Medulla oblongata (tissue), 1 donor: ENCODE data around the gene GRIN1.
A peak's percentile ranks its signal among the peaks of the same experiment; 100 is the strongest.
"Not testable (repeated sequence)": the region's sequence is repeated elsewhere in the genome, so short reads cannot be mapped to it uniquely, and the experiment has no call there.

Source experiments
- DNase-seq: peaks from one replicate; pipeline ENCODE4 v3.0.0-alpha.2; 2015; ENCODE audit errors: extremely low spot score

GRIN1 gene

GRCh38 chr9:137128862-137129455 is 10.0 kb upstream of the GRIN1 start:
- DNase-seq, result no peak

GRCh38 chr9:137129456-137130175 is 9.3 kb upstream of the GRIN1 start:
- DNase-seq, result peak; percentile 81

DNA sequence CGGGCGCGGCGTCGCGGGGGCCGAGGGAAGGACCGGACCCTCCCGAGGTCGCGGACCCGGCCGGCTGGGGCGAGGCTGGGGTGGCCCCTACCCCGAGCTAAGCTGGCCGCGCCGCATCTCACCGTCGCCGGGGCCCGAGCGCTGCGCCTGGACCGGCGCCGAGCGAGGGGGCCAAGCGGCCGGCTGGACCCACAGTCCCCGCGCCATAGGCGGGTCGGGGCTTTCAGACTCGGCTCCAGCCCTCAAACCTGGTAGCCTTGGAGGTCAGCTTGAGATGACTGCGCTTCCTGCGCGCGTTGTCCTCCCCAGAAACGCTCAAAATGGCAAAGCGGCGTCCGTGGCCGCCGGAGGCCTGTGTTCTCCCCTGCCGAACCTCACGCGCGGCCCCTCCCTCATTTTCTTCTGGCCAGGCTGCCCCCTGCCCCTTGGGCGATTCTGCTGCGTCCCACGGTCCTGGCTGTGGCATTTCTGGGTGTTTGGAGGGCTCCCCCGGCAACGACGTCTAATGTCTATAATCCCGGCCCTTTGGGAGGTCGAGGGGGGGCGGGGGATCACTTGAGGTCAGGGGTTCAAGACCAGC is 8.7 kb upstream of the GRIN1 start:
- DNase-seq, result no peak

DNA sequence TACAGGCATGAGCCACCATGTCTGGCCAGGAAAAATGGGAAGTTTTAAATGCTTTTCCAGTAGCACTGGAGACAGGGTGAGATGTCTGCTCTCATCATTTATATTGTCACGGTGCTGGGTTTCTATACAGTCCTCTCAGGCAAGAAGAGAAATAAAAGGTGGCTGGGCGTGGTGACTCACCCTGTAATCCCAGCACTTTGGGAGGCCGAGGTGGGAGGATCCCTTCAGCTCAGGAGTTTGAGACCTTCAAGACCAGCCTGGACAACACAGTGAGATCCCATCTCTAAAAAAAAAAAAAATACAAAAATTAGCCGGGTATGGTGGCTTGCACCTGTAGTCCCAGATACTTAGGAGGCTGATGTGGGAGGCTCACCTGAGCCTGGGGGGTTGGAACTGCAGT is 4.8 kb upstream of the GRIN1 start:
- DNase-seq, result no peak

GRCh38 chr9:137135154-137135553 is 3.8 kb upstream of the GRIN1 start:
- DNase-seq, result not testable (repeated sequence)

DNA sequence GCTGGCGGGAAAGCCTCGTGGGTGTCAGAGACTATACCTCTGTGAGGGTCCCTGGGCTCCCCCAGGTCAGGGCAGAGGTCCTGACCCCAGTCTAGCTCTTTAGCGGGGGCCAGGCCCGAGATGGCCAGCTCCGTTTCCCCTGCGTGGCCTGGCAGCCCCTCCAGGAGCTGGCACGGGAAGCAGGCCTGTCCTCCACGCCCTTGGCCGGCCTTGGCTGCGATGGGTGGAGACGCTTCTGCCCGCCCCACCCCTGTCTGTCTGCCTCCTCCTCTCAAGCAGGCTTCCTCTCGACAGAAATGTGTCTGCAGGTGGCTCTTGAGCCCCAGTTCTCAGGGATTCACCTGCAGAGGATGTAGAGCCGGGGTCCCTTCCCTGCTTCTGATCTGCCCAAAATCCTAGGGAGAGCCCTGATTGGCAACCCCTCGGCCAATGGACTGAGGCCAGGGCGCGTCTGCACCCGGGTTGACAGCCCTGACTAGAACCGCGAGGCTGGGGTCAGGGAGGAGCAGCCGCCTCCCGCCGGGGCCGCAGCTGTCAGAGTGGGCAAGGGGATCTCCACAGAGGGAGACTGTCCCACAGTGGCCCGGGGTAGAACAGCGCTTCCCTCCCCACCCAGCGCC is 2.6 kb upstream of the GRIN1 start:
- DNase-seq, result no peak

DNA sequence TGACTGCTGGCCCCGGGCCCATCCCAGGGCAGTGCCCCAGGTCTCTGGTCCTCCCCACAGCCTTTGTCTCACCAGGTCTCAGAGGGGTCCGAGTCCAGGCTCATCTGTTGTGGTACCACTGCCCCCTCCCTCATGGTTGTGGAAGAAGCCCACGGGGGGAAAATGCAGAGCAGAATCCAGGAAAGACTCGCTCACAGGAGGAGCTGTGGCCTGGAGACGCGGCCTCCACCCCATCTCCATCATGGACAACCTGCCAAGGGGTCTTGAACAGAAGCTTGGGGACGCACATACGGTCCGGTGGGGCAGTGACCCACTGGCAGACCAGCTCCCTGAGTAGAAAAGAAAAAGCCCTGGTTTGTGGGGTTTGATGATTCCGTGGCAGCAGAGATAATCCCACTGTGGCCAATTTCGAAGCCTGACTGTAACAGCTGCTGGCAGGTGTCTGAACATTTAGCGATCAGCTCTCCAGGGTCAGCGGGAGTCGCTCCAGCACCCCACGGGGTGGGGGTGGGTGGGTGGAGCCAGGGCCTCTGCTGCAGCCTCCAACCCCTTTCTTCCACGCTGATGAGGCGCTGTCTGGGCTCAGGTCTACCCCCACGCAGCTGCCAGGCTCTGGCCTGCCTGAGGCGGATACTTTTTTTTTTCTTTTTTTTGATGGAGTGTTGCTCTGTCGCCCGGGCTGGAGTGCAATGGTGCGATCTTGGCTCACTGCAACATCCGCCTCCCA is 1.9 kb upstream of the GRIN1 start:
- no peak for DNase-seq

DNA sequence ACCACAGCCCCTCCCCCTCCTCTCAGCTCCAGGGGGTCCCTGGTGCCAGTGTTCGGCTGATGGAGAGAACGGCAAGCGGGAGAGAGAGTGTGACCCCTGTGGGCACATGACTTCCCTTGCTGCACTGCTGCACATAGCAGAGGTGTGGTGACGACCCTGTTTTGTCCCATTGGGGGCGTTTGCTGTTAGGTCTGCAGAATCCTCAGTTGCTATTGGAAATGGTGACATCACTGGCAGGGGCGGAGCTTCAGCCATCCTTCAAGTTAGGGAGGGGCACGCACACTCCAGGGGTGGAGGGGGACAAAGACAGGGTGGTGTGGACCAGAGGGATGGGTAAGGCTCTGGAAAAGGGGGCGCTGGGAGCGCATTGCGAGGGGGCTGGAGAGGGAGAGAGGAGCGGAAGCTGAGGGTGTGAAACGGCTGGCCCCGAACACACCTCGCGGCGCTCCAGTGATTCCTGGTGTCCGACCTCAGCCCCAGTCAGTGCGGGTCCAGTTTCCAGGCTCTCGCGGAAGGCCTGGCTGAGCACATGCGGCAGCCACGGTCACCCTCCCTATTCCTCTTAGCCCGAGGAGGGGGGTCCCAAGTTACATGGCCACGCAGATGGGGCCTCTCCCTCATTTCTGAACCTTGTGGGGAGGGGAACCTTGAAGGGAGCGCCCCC is 764 bp upstream of the GRIN1 start:
- DNase-seq, result no peak

- no peak for DNase-seq
Observed at GRCh38 chr9:137139468-137140150, 655 bp downstream of the GRIN1 start.

DNA sequence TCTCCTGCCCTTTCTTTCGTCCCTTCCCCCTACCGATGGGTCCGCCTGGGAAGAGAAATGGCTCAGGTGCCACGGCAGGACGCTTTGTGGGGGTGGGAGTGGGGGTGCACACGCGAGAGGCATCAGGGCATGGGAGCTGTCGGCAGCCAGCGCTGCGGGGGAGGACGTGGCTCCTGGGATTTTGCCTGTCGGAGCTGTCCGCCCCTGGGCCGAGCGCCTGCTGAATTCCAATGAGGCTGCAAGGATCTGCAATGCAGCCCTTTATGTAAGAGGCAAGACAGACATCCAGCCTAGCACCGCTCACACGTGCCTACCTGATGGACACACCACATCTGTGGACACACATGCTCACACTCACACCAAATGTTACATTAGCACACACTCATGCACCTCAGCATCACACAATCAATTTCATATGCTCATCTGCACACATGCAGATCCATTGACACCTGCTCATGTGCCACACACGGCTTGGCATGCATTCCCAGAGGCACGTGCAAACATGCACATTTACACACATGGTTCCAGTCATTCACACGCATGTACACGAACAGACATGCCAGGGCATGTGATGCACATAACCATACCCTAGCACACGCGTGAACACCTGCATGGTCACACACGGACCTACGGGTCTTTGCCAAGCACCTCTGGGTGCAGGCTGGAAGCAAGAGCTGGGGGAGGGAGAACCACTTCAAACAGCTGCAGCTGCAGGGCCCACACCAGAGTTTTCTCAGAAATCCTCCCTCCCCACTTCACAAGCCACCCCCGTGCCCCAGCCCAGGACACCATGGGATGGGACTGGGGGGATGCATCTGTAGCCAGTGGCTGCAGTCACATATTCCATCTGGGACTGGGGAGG is 1.4 kb downstream of the GRIN1 start:
- no peak for DNase-seq

DNA sequence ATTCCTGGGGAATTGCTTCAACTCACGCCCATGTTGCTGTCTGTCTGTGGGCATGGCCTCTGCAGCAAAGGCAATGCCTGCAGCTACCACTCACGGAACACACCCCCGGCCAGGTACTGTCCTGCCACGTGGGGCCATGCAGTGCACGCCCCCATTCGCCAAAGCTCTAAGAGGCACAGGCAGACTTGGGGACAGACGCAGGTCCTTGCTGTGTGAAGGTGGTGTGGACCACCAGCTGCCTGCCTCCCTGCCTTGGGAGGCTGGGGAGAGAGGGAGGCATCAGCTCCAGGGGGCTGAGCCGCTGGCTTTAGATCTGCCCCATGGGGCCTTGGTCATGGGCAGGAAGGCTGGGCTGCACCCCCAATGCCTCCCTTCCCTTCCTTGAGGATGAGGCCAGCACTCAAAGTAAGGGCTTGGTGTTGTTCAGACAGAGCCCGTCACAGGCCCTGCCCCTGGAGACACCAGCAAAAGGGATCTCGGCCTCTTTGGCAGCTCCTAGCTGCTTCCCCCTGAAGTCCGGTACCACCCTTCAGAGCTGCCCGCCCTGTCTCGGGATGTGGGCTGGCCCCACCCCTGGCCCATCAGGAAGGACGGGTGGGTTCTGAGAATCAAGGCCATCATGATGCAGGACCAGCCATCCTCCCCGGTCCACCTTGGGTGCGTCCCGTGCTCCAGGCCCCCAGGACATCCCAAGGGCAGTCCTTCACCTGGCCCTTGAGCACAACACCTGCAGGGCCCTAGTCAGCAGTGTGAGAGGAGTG is 2.3 kb downstream of the GRIN1 start:
- no peak for DNase-seq

- no peak for DNase-seq
Observed at GRCh38 chr9:137141976-137142936, 3.3 kb downstream of the GRIN1 start.

DNA sequence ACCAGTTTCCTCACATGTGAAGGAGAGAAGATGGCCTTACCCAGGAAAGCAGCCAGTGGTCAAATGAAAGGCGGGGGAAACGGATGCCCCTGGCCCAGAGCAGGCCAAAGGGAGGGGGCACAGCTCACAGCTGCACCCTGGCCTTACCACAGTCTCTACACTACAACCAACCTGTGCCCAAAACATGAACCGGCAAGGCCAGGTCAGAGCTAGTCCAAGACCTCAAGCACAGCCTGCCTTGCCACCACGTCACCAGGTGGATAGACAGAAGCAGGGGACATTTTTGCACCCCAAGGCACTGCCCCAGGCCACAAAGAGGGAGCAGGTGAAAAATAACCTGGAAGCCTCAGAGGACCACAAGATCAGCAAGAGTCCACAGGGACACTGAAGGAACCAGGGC is 4.5 kb downstream of the GRIN1 start:
- no peak for DNase-seq

DNA sequence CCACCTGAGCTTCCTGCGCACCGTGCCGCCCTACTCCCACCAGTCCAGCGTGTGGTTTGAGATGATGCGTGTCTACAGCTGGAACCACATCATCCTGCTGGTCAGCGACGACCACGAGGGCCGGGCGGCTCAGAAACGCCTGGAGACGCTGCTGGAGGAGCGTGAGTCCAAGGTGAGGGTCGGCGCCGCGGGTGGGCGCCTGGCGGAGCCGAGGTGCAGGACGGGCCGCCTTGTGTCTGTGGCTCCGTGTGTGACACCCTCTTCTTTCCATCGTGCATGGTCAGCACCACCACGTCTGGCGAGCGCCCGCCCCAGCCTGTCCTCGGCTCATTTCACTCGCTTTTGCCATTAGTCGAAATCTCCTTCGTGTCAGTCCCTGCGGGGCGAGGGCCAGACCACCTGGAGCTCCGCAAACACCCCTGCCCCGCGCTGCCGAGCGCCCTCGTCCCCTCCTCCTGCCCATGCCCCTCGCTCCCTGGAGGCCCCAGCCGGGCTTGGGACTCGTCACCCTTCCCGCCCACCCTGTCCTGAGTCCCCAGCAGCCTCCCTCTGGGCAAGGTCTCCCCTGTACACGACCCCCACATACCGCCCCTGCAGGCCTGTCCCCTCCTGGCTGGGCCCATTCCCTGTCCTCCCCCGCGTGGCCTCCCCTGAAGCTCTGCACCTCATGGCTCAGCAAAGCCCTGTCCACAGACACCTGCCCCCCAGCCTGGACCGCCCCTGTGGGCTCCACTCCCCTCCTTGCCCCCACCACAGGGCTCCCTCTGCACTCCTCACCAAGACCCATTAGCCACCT is 7.0 kb downstream of the GRIN1 start:
- DNase-seq, result no peak

- no peak for DNase-seq
Observed at GRCh38 chr9:137146527-137146918, 7.6 kb downstream of the GRIN1 start.

DNA sequence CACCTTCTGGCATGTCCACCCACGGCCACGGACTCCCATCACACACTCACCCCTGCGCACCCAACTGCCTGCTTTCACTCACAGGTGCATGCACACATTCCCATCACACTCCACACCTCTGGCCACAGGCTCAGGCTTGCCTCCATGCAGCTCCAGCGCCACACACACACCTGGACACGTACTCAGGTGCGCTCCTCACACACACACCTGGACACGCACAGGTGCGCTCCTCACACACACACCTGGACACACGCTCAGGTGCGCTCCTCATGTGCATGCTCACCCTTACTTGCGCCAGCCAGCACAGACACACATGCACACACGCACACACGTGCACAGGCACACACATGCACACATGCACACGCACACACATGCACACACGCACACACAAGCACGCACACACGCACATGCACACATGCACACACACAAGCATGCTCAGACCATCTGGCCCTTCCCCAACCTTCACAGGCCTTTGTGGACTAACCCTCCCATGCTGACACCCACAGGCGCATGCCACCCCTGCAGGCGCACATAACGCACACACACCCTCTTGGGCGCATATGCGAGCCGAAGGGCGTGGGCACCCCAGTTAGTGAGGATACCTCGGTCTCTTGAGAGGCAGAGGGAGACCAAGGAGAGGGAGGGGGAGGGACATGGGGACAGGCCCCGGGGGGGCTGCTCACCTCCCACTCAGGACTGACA is 8.3 kb downstream of the GRIN1 start:
- DNase-seq, result no peak

GRCh38 chr9:137147793-137148160 is 8.8 kb downstream of the GRIN1 start:
- no peak for DNase-seq
